CD14-positive monocyte (primary cell): ENCODE measurements around the gene STARD13. TPM values are rescaled to one million over a fixed set of nuclear protein-coding genes. Genes with fewer than 3 reads are reported as not detected.

ENCODE experiments used
- DNase-seq, 3 donors: peaks; one replicate each; pipeline ENCODE4 v3.0.0-alpha.2; 2011 to 2022
- H2AFZ ChIP-seq: 2 replicates; pipeline ENCODE4 v1.6.0; 2012; ENCODE audit warnings: mild to moderate bottlenecking, low read depth, low read length, inconsistent platforms; ENCODE audit not compliant: insufficient read depth, poor library complexity, severe bottlenecking
- H3K27ac ChIP-seq, 2 donors: 1 replicate in 1 of 2; 2 replicates in 1 of 2; pipeline ENCODE4 v1.5.1; 2012 to 2013; ENCODE audit warnings: low read length in 2 of 2, control low read depth in 1 of 2, inconsistent platforms in 1 of 2, low read depth in 1 of 2, mild to moderate bottlenecking in 1 of 2
- H3K27me3 ChIP-seq, 2 donors: one replicate each; pipeline versions ENCODE4 v1.6.0 to v1.6.1; 2011 to 2013; ENCODE audit warnings: low read length in 2 of 2; ENCODE audit not compliant: control insufficient read depth in 2 of 2, insufficient read depth in 2 of 2
- H3K36me3 ChIP-seq, 2 donors: replicated peaks in 1 of 2; 1 replicate in 1 of 2; 2 replicates in 1 of 2; pipeline versions ENCODE4 v1.5.1 to v1.6.1; 2012 to 2013; ENCODE audit warnings: low read length in 2 of 2, control low read depth in 1 of 2, inconsistent platforms in 1 of 2, mild to moderate bottlenecking in 1 of 2; ENCODE audit not compliant: insufficient read depth in 2 of 2, control insufficient read depth in 1 of 2
- H3K4me1 ChIP-seq, 2 donors: 1 replicate in 1 of 2; 2 replicates in 1 of 2; pipeline versions ENCODE4 v1.5.1 to v1.6.1; 2012 to 2013; ENCODE audit warnings: low read length in 2 of 2, control low read depth in 1 of 2, inconsistent platforms in 1 of 2, mild to moderate bottlenecking in 1 of 2, moderate library complexity in 1 of 2; ENCODE audit not compliant: insufficient read depth in 2 of 2, control insufficient read depth in 1 of 2
- H3K4me2 ChIP-seq: replicated peaks from 2 replicates; pipeline ENCODE3; 2012; ENCODE audit warnings: low read length, moderate library complexity, mild to moderate bottlenecking; ENCODE audit not compliant: poor library complexity, severe bottlenecking; ENCODE audit errors: extremely low read depth
- H3K4me3 ChIP-seq, 3 experiments: fragments of 200-600 bp in 1 of 3; sonication (generic) in 1 of 3; replicated peaks in 1 of 3; 1 replicate in 2 of 3; 2 replicates in 1 of 3; pipeline ENCODE4 v1.5.1; 2011 to 2013; ENCODE audit warnings: low read length in 3 of 3, mild to moderate bottlenecking in 3 of 3, control low read depth in 2 of 3, low read depth in 2 of 3, inconsistent platforms in 1 of 3, moderate library complexity in 1 of 3
- H3K79me2 ChIP-seq: 2 replicates; pipeline ENCODE4 v1.6.0; 2012; ENCODE audit warnings: mild to moderate bottlenecking, control low read depth, inconsistent platforms, low read length, moderate library complexity; ENCODE audit not compliant: insufficient read depth
- H3K9ac ChIP-seq: 2 replicates; pipeline ENCODE4 v1.6.0; 2017; ENCODE audit warnings: low read length, mild to moderate bottlenecking; ENCODE audit not compliant: insufficient read depth, poor library complexity, severe bottlenecking
- H3K9me3 ChIP-seq, 2 donors: replicated peaks in 1 of 2; 1 replicate in 1 of 2; 2 replicates in 1 of 2; pipeline versions ENCODE4 v1.5.1 to v1.6.1; 2012 to 2013; ENCODE audit warnings: low read length in 2 of 2, control low read depth in 1 of 2; ENCODE audit not compliant: control insufficient read depth in 1 of 2, insufficient read depth in 1 of 2
- H4K20me1 ChIP-seq: 2 replicates; pipeline ENCODE4 v1.6.0; 2012; ENCODE audit warnings: mild to moderate bottlenecking, low read length, control low read depth, moderate library complexity; ENCODE audit not compliant: insufficient read depth
- H3K27ac Mint-ChIP-seq, 7 donors: one replicate each; pipeline ENCODE4 v1.8.0; 2020; ENCODE audit warnings: mild to moderate bottlenecking in 7 of 7, mixed read lengths in 7 of 7, moderate library complexity in 6 of 7, inconsistent platforms in 2 of 7
- H3K27me3 Mint-ChIP-seq, 3 donors: one replicate each; pipeline ENCODE4 v1.8.0; 2021 to 2022; ENCODE audit warnings: low read depth in 3 of 3, mild to moderate bottlenecking in 3 of 3, mixed read lengths in 3 of 3, moderate library complexity in 3 of 3, inconsistent platforms in 1 of 3
- H3K36me3 Mint-ChIP-seq, 2 donors: one replicate each; pipeline ENCODE4 v1.8.0; 2020; ENCODE audit warnings: mixed read lengths in 2 of 2, inconsistent platforms in 1 of 2, mild to moderate bottlenecking in 1 of 2
- H3K4me1 Mint-ChIP-seq: one replicate; pipeline ENCODE4 v1.8.0; 2020; ENCODE audit warnings: mild to moderate bottlenecking, mixed read lengths
- H3K4me3 Mint-ChIP-seq, 2 donors: one replicate each; pipeline ENCODE4 v1.8.0; 2020; ENCODE audit warnings: mild to moderate bottlenecking in 2 of 2, mixed read lengths in 2 of 2, moderate library complexity in 1 of 2
- H3K9me3 Mint-ChIP-seq, 7 donors: one replicate each; pipeline ENCODE4 v1.8.0; 2020 to 2022; ENCODE audit warnings: mixed read lengths in 7 of 7, mild to moderate bottlenecking in 6 of 7, moderate library complexity in 6 of 7, inconsistent platforms in 2 of 7
- WGBS: methylation state at CpG from one replicate; pipeline ENCODE4 v1.1.5; 2013; ENCODE audit warnings: missing lambda C conversion rate; ENCODE audit not compliant: insufficient coverage; 5-methylcytosine and 5-hydroxymethylcytosine counted together
- intact Hi-C, 2 donors: fragments of 100-400 bp; cut with micrococcal nuclease; formaldehyde crosslinking; loops; one replicate each; pipeline versions ENCODE4 v1.15.0 to v1.15.1; 2023
- polyA plus RNA-seq, 3 donors: library from polyadenylated mRNA; depleted of rRNA in 1 of 3; unstranded in 2 of 3; stranded (reverse) in 1 of 3; fragments of 300-500 nt in 2 of 3; fragments of >200 nt in 1 of 3; fragmentation: Illumina TruSeq in 2 of 3; gene quantifications; 1 replicate in 2 of 3; 2 replicates in 1 of 3; pipeline ENCODE4 v1.2.3, GENCODE V29; 2012 to 2021
- TF ChIP-seq, protein P1 (sequence below): fragments of 200-600 bp; IDR thresholded peaks from one replicate; pipeline ENCODE4 v1.8.0; 2022; ENCODE audit warnings: antibody characterized with exemption, mild to moderate bottlenecking

The STARD13 gene
- polyA plus RNA-seq, 3 donors: 0.37 to 0.69 (median 0.60) TPM

DNA sequence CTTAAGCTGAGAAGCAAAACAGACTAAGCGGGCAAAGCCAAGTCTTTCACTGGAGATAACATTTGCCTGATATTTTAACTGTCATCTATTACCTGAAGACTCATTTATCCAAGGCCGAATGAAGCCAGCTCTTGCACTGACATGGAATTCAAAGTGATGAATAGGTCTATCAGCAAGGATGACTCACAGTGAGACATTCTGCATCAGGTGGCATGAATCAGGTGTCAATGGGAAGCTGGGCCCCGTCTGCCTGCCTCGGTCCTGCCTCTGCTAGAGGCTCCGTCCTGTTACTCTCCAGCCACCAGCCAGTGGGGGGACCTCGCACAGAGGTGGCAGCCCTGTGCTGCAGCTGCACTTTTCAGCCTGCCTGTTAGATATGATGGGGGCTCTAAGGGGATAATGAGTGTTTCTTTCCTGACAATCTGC, 23.5 kb downstream of the STARD13 start:
- Mint-ChIP-seq H3K4me1 (peaks cover 27% of the 10 kb centered on the region), H3K36me3 (no peaks in the 10 kb centered on the region), H3K4me3 (no peak overlapping the region), H3K9me3 (no peaks in the 10 kb centered on the region), H3K27me3 (no peaks in the 10 kb centered on the region), H3K27ac (peak overlapping the region in 3 of 7 donors; percentile 11 to 89 (median 37))
- no peak overlapping the region for H3K27ac ChIP-seq
- DNase-seq: no peak
- no peak overlapping the region for H3K4me2 ChIP-seq
- no peaks in the 10 kb centered on the region for H3K79me2 ChIP-seq
- H3K9ac ChIP-seq: no peak overlapping the region
- H3K27me3 ChIP-seq: no peaks in the 10 kb centered on the region
- H3K9me3 ChIP-seq: no peaks in the 10 kb centered on the region
- H3K4me1 ChIP-seq: peaks cover 8 to 11% of the 10 kb centered on the region in 2 donors
- no peak overlapping the region for H3K4me3 ChIP-seq
- H2AFZ ChIP-seq: no peak overlapping the region
- TF ChIP-seq, protein P1, sequence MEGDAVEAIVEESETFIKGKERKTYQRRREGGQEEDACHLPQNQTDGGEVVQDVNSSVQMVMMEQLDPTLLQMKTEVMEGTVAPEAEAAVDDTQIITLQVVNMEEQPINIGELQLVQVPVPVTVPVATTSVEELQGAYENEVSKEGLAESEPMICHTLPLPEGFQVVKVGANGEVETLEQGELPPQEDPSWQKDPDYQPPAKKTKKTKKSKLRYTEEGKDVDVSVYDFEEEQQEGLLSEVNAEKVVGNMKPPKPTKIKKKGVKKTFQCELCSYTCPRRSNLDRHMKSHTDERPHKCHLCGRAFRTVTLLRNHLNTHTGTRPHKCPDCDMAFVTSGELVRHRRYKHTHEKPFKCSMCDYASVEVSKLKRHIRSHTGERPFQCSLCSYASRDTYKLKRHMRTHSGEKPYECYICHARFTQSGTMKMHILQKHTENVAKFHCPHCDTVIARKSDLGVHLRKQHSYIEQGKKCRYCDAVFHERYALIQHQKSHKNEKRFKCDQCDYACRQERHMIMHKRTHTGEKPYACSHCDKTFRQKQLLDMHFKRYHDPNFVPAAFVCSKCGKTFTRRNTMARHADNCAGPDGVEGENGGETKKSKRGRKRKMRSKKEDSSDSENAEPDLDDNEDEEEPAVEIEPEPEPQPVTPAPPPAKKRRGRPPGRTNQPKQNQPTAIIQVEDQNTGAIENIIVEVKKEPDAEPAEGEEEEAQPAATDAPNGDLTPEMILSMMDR: no peak
- H3K36me3 ChIP-seq: no peaks in the 10 kb centered on the region
- intact Hi-C loops: no loop called here
- WGBS: 89% methylated on average over 4 of the region's 6 CpGs
- H4K20me1 ChIP-seq: no peaks in the 10 kb centered on the region

GRCh38 chr13:33261387-33262061, 24.0 kb downstream of the STARD13 start:
- H3K79me2 ChIP-seq: no peaks in the 10 kb centered on the region

More at GRCh38 chr13:33261387-33262061, 24.0 kb downstream of the STARD13 start:
- no peak overlapping the region for H3K9ac ChIP-seq
- H3K4me3 ChIP-seq: no peak overlapping the region
- intact Hi-C loops: no loop called here
- Mint-ChIP-seq H3K27me3 (no peaks in the 10 kb centered on the region), H3K9me3 (no peaks in the 10 kb centered on the region), H3K36me3 (no peaks in the 10 kb centered on the region), H3K4me1 (peaks cover 27% of the 10 kb centered on the region), H3K27ac (no peak overlapping the region), H3K4me3 (no peak overlapping the region)
- no peaks in the 10 kb centered on the region for H3K27me3 ChIP-seq
- H3K36me3 ChIP-seq: no peaks in the 10 kb centered on the region
- H2AFZ ChIP-seq: no peak overlapping the region
- WGBS: 87% methylated on average over 3 of the region's 9 CpGs
- H3K27ac ChIP-seq: no peak overlapping the region
- no peaks in the 10 kb centered on the region for H4K20me1 ChIP-seq
- peaks cover 8 to 11% of the 10 kb centered on the region in 2 donors for H3K4me1 ChIP-seq
- no peaks in the 10 kb centered on the region for H3K9me3 ChIP-seq
- no peak for DNase-seq
- H3K4me2 ChIP-seq: no peak overlapping the region
- TF ChIP-seq, protein P1: no peak
